DMS53 treated with DMSO at 0.1 percent for 48 hours (cell line): Measurements from ENCODE around the gene NHLRC4.

ENCODE experiments used
- DNase-seq: peaks from one replicate; lab custom pipeline; 2025; ENCODE audit not compliant: unreplicated experiment; lab: John Stamatoyannopoulos, UW

Gene NHLRC4

GRCh38 chr16:565419-566330, 1.1 kb upstream of the NHLRC4 start:
- no peak for DNase-seq

- no peak for DNase-seq
These were observed 810 bp downstream of the NHLRC4 start for GRCh38 chr16:567373-568256.

GRCh38 chr16:568401-569258, 1.8 kb downstream of the NHLRC4 start:
- DNase-seq: no peak

- DNase-seq: no peak
These were observed 2.8 kb downstream of the NHLRC4 start, which contains the start of gene PIGQ for GRCh38 chr16:569445-570254. Gene PIGQ (plus strand): TSS chr16:569968. CDS start chr16:574075, 4,107 bp downstream.

- DNase-seq: no peak
These were observed 6.3 kb downstream of the NHLRC4 start for GRCh38 chr16:572865-573650.

GRCh38 chr16:574021-574760, 7.4 kb downstream of the NHLRC4 start:
- DNase-seq: no peak

GRCh38 chr16:575354-576196, 8.8 kb downstream of the NHLRC4 start:
- DNase-seq: no peak

- no peak for DNase-seq
These were observed 9.5 kb downstream of the NHLRC4 start for GRCh38 chr16:576197-576822.

GRCh38 chr16:576823-577201, 10.0 kb downstream of the NHLRC4 start:
- no peak for DNase-seq

- DNase-seq: no peak
These were observed 11.0 kb downstream of the NHLRC4 start for GRCh38 chr16:577796-578195.

GRCh38 chr16:578232-578869, 11.5 kb downstream of the NHLRC4 start:
- DNase-seq: no peak

- DNase-seq: no peak
These were observed 12.1 kb downstream of the NHLRC4 start for GRCh38 chr16:578870-579405.

GRCh38 chr16:580141-580945, 13.5 kb downstream of the NHLRC4 start:
- DNase-seq: no peak

GRCh38 chr16:580946-581498, 14.2 kb downstream of the NHLRC4 start:
- no peak for DNase-seq

GRCh38 chr16:582218-582613, 15.4 kb downstream of the NHLRC4 start:
- no peak for DNase-seq
